ENCODE measurements around the gene UCKL1. TPM values are rescaled to one million over a fixed set of nuclear protein-coding genes. Genes with fewer than 3 reads are reported as not detected.

The UCKL1 gene
- total and polyA plus RNA-seq, 7 experiments from 2014 or later = 20.5 to 49.0 (median 44.8) TPM

- ATAC-seq (no peak), DNase-seq (no peak)
- intact Hi-C loops (cut with micrococcal nuclease) = loop anchor here in 1 of 2 donors (10.0 kb wide), 1 partner anchor 175 kb away; the partner anchor contains the start of gene TCEA2
- Mint-ChIP-seq H3K4me3 (no peak overlapping the region), H3K9me3 (no peaks in the 10 kb centered on the region), H3K36me3 (peaks cover 0 to 20% (median 3%) of the 10 kb centered on the region in 5 donors), H3K27ac (no peak overlapping the region), H3K27me3 (no peaks in the 10 kb centered on the region), H3K4me1 (peaks cover 5 to 10% (median 8%) of the 10 kb centered on the region in 7 donors)
- Histone ChIP-seq H3K4me1 (ENCODE audit: control insufficient read depth in 2 of 2, insufficient read depth in 2 of 2, low read length in 2 of 2) (no peaks in the 10 kb centered on the region), H3K27me3 (ENCODE audit: control insufficient read depth in 2 of 2, insufficient read depth in 2 of 2, low read length in 2 of 2) (no peaks in the 10 kb centered on the region), H3K36me3 (ENCODE audit: control insufficient read depth in 2 of 3, insufficient read depth in 3 of 3, low read length in 3 of 3) (peaks cover 0 to 53% (median 4%) of the 10 kb centered on the region in 3 experiments), H3K9me3 (ENCODE audit: control insufficient read depth in 2 of 3, low read length in 3 of 3) (no peaks in the 10 kb centered on the region), H3K4me3 (ENCODE audit: low read length) (no peak overlapping the region), H3K27ac (ENCODE audit: low read depth, low read length) (no peak overlapping the region)
- CTCF ChIA-PET = no interaction called here
- POLR2A ChIA-PET = interaction anchor here (0.9 kb wide), 1 partner anchor 25 kb away, joined by 3 read pairs; the partner anchor contains the start of gene TPD52L2
These were observed 66.0 kb downstream of the UCKL1 start for GRCh38 chr20:63890201-63890576.

Small RNA genes lying within 50 kb of the gene (microRNA-seq; reads per million reads assigned to microRNA genes)
- not detected for gene MIR1914 (ENCODE audit: borderline microRNAs expressed)
- gene MIR647 (ENCODE audit: borderline microRNAs expressed) = not detected
- gene MIR941-1 (ENCODE audit: borderline microRNAs expressed) = not detected
- not detected for gene MIR941-2 (ENCODE audit: borderline microRNAs expressed)
- not detected for gene MIR941-3 (ENCODE audit: borderline microRNAs expressed)
- gene MIR941-4 (ENCODE audit: borderline microRNAs expressed) = not detected
- gene MIR941-5 (ENCODE audit: borderline microRNAs expressed) = not detected

Other genes starting within 250 kb of the UCKL1 start
- 10 to 100 TPM; 55.4 to 92.1 (median 66.2) TPM for gene ARFRP1, start 248.4 kb downstream of the UCKL1 start, total RNA-seq
- gene ARFRP1, start 248.4 kb downstream of the UCKL1 start, polyA plus RNA-seq = 100 to 1,000 TPM in 1 of 2 donors, 10 to 100 TPM in 1; 89.1 to 108 TPM
- 10 to 100 TPM; 42.9 to 49.9 (median 45.4) TPM for gene ZGPAT, start 248.4 kb downstream of the UCKL1 start, total RNA-seq
- gene ZGPAT, start 248.4 kb downstream of the UCKL1 start, polyA plus RNA-seq = 10 to 100 TPM; 47.5 to 82.1 TPM
- gene LIME1, start 219.8 kb downstream of the UCKL1 start, total RNA-seq = 100 to 1,000 TPM in 3 of 5 experiments, 10 to 100 TPM in 2; 96.8 to 118 (median 103) TPM
- gene LIME1, start 219.8 kb downstream of the UCKL1 start, polyA plus RNA-seq = 100 to 1,000 TPM; 205 to 366 TPM
- gene SLC2A4RG, start 216.6 kb downstream of the UCKL1 start, total RNA-seq = 100 to 1,000 TPM in 3 of 5 experiments, 10 to 100 TPM in 2; 88.7 to 136 (median 111) TPM
- gene SLC2A4RG, start 216.6 kb downstream of the UCKL1 start, polyA plus RNA-seq = 1 to 10 TPM; 3.0 to 4.6 TPM
- 1 to 10 TPM in 1 of 5 experiments, under 1 TPM in 3, not detected in 1; 0.05 to 1.7 (median 0.21) TPM for gene ZBTB46, start 125.2 kb downstream of the UCKL1 start, total RNA-seq
- under 1 TPM; 0.03 to 0.04 TPM for gene ZBTB46, start 125.2 kb downstream of the UCKL1 start, polyA plus RNA-seq
- gene ABHD16B, start 94.9 kb downstream of the UCKL1 start, total RNA-seq = under 1 TPM in 1 of 5 experiments, not detected in 4; 0.24 TPM
- 1 to 10 TPM in 1 of 2 donors, under 1 TPM in 1; 0.65 to 1.1 TPM for gene ABHD16B, start 94.9 kb downstream of the UCKL1 start, polyA plus RNA-seq
- gene TPD52L2, start 91.1 kb downstream of the UCKL1 start, total RNA-seq = 10 to 100 TPM; 33.7 to 56.8 (median 43.2) TPM
- gene TPD52L2, start 91.1 kb downstream of the UCKL1 start, polyA plus RNA-seq = 10 to 100 TPM; 67.4 to 84.0 TPM
- 10 to 100 TPM; 35.5 to 56.8 (median 50.3) TPM for gene DNAJC5, start 61.3 kb downstream of the UCKL1 start, total RNA-seq
- gene DNAJC5, start 61.3 kb downstream of the UCKL1 start, polyA plus RNA-seq = 1 to 10 TPM; 7.5 to 7.6 TPM
- 10 to 100 TPM; 17.7 to 29.8 (median 26.3) TPM for gene ZNF512B, start 13.5 kb upstream of the UCKL1 start, total RNA-seq
- gene ZNF512B, start 13.5 kb upstream of the UCKL1 start, polyA plus RNA-seq = 1 to 10 TPM; 1.1 to 2.4 TPM
- 10 to 100 TPM; 10.2 to 37.8 (median 22.7) TPM for gene SAMD10, start 23.2 kb upstream of the UCKL1 start, total RNA-seq
- gene SAMD10, start 23.2 kb upstream of the UCKL1 start, polyA plus RNA-seq = 10 to 100 TPM; 11.5 to 14.2 TPM
- gene PRPF6, start 24.7 kb upstream of the UCKL1 start, total RNA-seq = 10 to 100 TPM; 71.2 to 95.8 (median 82.9) TPM
- gene PRPF6, start 24.7 kb upstream of the UCKL1 start, polyA plus RNA-seq = 100 to 1,000 TPM in 1 of 2 donors, 10 to 100 TPM in 1; 86.9 to 127 TPM
- gene C20orf204, start 79.8 kb upstream of the UCKL1 start, total RNA-seq = 10 to 100 TPM in 3 of 5 experiments, 1 to 10 TPM in 2; 4.7 to 24.6 (median 12.5) TPM
- gene C20orf204, start 79.8 kb upstream of the UCKL1 start, polyA plus RNA-seq = under 1 TPM in 1 of 2 donors, not detected in 1; 0.39 TPM
- 1 to 10 TPM in 1 of 5 experiments, under 1 TPM in 1, not detected in 3; 0.20 to 1.7 TPM for gene SOX18, start 93.2 kb upstream of the UCKL1 start, total RNA-seq
- gene SOX18, start 93.2 kb upstream of the UCKL1 start, polyA plus RNA-seq = not detected
- gene TCEA2, start 106.8 kb upstream of the UCKL1 start, total RNA-seq = 10 to 100 TPM; 35.5 to 73.2 (median 47.3) TPM
- 10 to 100 TPM; 22.2 to 33.2 TPM for gene TCEA2, start 106.8 kb upstream of the UCKL1 start, polyA plus RNA-seq
- 10 to 100 TPM; 21.8 to 93.4 (median 23.6) TPM for gene RGS19, start 123.1 kb upstream of the UCKL1 start, total RNA-seq
- gene RGS19, start 123.1 kb upstream of the UCKL1 start, polyA plus RNA-seq = 10 to 100 TPM; 55.2 to 66.8 TPM
- 1 to 10 TPM in 3 of 5 experiments, under 1 TPM in 2; 0.75 to 6.1 (median 1.1) TPM for gene OPRL1, start 123.7 kb upstream of the UCKL1 start, total RNA-seq
- 1 to 10 TPM in 1 of 2 donors, under 1 TPM in 1; 0.18 to 1.3 TPM for gene OPRL1, start 123.7 kb upstream of the UCKL1 start, polyA plus RNA-seq
- gene LKAAEAR1, start 128.0 kb upstream of the UCKL1 start, total RNA-seq = under 1 TPM in 2 of 5 experiments, not detected in 3; 0.48 to 0.71 TPM
- under 1 TPM; 0.47 to 0.75 TPM for gene LKAAEAR1, start 128.0 kb upstream of the UCKL1 start, polyA plus RNA-seq
- not detected for gene NPBWR2, start 151.1 kb upstream of the UCKL1 start, total RNA-seq
- not detected for gene NPBWR2, start 151.1 kb upstream of the UCKL1 start, polyA plus RNA-seq
- not detected for gene MYT1, start 208.0 kb upstream of the UCKL1 start, total RNA-seq
- gene MYT1, start 208.0 kb upstream of the UCKL1 start, polyA plus RNA-seq = not detected